Neural cell (in vitro differentiated cells): Measurements from ENCODE around the gene SMIM14.
"Not testable (repeated sequence)": the region's sequence is repeated elsewhere in the genome, so short reads cannot be mapped to it uniquely, and the experiment has no call there.

Experiments
- EZH2 ChIP-seq: fragments of 200-600, 300-800 bp; shearing (Covaris generic), sonication (generic); IDR thresholded peaks from 2 replicates; pipeline ENCODE4 v1.6.1; 2014; ENCODE audit warnings: antibody characterized with exemption, low read length, borderline replicate concordance, mild to moderate bottlenecking; ENCODE audit not compliant: insufficient read depth, poor library complexity, severe bottlenecking
- MXI1 ChIP-seq: fragments of 450-650 bp; conservative IDR thresholded peaks from 2 replicates; pipeline ENCODE4 v1.6.1; 2014; ENCODE audit warnings: antibody characterized with exemption, mild to moderate bottlenecking; ENCODE audit not compliant: poor library complexity, severe bottlenecking
- POLR2AphosphoS5 ChIP-seq: IDR thresholded peaks from 2 replicates; pipeline ENCODE4 v1.6.1; 2012
- RAD21 ChIP-seq: fragments of 450-650 bp; conservative IDR thresholded peaks from 2 replicates; pipeline ENCODE4 v1.6.1; 2014; ENCODE audit warnings: antibody characterized with exemption, mild to moderate bottlenecking, moderate library complexity
- SMC3 ChIP-seq: fragments of 450-650 bp; conservative IDR thresholded peaks from 2 replicates; pipeline ENCODE4 v1.6.1; 2014; ENCODE audit warnings: antibody characterized with exemption, mild to moderate bottlenecking, moderate library complexity; ENCODE audit not compliant: poor library complexity
- TF ChIP-seq, protein P1 (sequence below): fragments of 450-650 bp; IDR thresholded peaks from 2 replicates; pipeline ENCODE4 v1.5.1; 2014; ENCODE audit warnings: antibody characterized with exemption, mild to moderate bottlenecking, moderate library complexity; ENCODE audit not compliant: poor library complexity, severe bottlenecking
- TF ChIP-seq, protein P2 (sequence below): IDR thresholded peaks from 2 replicates; pipeline ENCODE4 v1.6.1; 2012; ENCODE audit warnings: borderline replicate concordance

DNA sequence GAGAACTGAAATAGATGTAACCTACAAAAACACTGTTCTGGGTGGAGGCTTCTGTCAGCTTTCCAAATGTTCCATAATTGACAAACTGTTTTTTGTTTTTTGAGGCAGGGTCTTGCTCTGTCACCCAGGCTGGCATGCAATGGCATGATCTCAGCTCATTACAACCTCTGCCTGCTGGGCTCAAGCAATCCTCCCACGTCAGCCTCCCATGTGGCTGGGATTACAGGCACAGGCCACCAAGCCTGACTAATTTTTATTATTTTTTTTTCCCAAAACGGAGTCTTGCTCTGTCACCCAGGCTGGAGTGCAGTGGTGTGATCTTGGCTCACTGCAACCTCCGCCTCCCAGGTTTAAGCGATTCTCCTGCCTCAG is 136.0 kb downstream of the SMIM14 start:
- TF ChIP-seq, protein P1, sequence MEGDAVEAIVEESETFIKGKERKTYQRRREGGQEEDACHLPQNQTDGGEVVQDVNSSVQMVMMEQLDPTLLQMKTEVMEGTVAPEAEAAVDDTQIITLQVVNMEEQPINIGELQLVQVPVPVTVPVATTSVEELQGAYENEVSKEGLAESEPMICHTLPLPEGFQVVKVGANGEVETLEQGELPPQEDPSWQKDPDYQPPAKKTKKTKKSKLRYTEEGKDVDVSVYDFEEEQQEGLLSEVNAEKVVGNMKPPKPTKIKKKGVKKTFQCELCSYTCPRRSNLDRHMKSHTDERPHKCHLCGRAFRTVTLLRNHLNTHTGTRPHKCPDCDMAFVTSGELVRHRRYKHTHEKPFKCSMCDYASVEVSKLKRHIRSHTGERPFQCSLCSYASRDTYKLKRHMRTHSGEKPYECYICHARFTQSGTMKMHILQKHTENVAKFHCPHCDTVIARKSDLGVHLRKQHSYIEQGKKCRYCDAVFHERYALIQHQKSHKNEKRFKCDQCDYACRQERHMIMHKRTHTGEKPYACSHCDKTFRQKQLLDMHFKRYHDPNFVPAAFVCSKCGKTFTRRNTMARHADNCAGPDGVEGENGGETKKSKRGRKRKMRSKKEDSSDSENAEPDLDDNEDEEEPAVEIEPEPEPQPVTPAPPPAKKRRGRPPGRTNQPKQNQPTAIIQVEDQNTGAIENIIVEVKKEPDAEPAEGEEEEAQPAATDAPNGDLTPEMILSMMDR, result not testable (repeated sequence)
- TF ChIP-seq POLR2AphosphoS5, EZH2, MXI1, RAD21, SMC3: not testable (repeated sequence)
- TF ChIP-seq, protein P2, sequence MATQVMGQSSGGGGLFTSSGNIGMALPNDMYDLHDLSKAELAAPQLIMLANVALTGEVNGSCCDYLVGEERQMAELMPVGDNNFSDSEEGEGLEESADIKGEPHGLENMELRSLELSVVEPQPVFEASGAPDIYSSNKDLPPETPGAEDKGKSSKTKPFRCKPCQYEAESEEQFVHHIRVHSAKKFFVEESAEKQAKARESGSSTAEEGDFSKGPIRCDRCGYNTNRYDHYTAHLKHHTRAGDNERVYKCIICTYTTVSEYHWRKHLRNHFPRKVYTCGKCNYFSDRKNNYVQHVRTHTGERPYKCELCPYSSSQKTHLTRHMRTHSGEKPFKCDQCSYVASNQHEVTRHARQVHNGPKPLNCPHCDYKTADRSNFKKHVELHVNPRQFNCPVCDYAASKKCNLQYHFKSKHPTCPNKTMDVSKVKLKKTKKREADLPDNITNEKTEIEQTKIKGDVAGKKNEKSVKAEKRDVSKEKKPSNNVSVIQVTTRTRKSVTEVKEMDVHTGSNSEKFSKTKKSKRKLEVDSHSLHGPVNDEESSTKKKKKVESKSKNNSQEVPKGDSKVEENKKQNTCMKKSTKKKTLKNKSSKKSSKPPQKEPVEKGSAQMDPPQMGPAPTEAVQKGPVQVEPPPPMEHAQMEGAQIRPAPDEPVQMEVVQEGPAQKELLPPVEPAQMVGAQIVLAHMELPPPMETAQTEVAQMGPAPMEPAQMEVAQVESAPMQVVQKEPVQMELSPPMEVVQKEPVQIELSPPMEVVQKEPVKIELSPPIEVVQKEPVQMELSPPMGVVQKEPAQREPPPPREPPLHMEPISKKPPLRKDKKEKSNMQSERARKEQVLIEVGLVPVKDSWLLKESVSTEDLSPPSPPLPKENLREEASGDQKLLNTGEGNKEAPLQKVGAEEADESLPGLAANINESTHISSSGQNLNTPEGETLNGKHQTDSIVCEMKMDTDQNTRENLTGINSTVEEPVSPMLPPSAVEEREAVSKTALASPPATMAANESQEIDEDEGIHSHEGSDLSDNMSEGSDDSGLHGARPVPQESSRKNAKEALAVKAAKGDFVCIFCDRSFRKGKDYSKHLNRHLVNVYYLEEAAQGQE, result not testable (repeated sequence)
